IPS-18a (cell line): ENCODE results near the gene DBNDD1.

Experiments used
- H3K27ac ChIP-seq: one replicate; pipeline ENCODE4 v1.5.1; 2013; ENCODE audit warnings: low read length
- H3K27me3 ChIP-seq: one replicate; pipeline ENCODE4 v1.6.1; 2013; ENCODE audit warnings: mild to moderate bottlenecking, low read length; ENCODE audit not compliant: control insufficient read depth, insufficient read depth
- H3K36me3 ChIP-seq: one replicate; pipeline ENCODE4 v1.6.1; 2013; ENCODE audit warnings: low read depth, low read length; ENCODE audit not compliant: control insufficient read depth
- H3K4me1 ChIP-seq: one replicate; pipeline ENCODE4 v1.6.1; 2013; ENCODE audit warnings: low read depth, low read length; ENCODE audit not compliant: control insufficient read depth
- H3K4me3 ChIP-seq: one replicate; pipeline ENCODE4 v1.5.1; 2013; ENCODE audit warnings: low read length
- H3K9ac ChIP-seq: one replicate; pipeline ENCODE4 v1.6.1; 2013; ENCODE audit warnings: mild to moderate bottlenecking, low read length, moderate library complexity
- H3K9me3 ChIP-seq: one replicate; pipeline ENCODE4 v1.6.1; 2013; ENCODE audit warnings: low read depth, low read length; ENCODE audit not compliant: control insufficient read depth

The DBNDD1 gene

GRCh38 chr16:90032674-90033331 is 13.5 kb upstream of the DBNDD1 start:
- Histone ChIP-seq H3K27me3 (no peaks in the 10 kb centered on the region), H3K4me3 (no peak overlapping the region), H3K9me3 (no peaks in the 10 kb centered on the region), H3K9ac (no peak overlapping the region), H3K4me1 (peaks cover 12% of the 10 kb centered on the region), H3K27ac (no peak overlapping the region), H3K36me3 (peaks cover 10% of the 10 kb centered on the region)

GRCh38 chr16:90031931-90032673 is 12.8 kb upstream of the DBNDD1 start:
- Histone ChIP-seq H3K36me3 (peaks cover 7% of the 10 kb centered on the region), H3K9me3 (no peaks in the 10 kb centered on the region), H3K4me3 (no peak overlapping the region), H3K27ac (no peak overlapping the region), H3K27me3 (no peaks in the 10 kb centered on the region), H3K4me1 (peaks cover 12% of the 10 kb centered on the region), H3K9ac (no peak overlapping the region)

GRCh38 chr16:90031186-90031930 is 12.1 kb upstream of the DBNDD1 start:
- H3K4me3 ChIP-seq: no peak overlapping the region
- no peak overlapping the region for H3K27ac ChIP-seq
- H3K36me3 ChIP-seq: peaks cover 2% of the 10 kb centered on the region
- no peaks in the 10 kb centered on the region for H3K27me3 ChIP-seq
- peaks cover 12% of the 10 kb centered on the region for H3K4me1 ChIP-seq
- H3K9me3 ChIP-seq: no peaks in the 10 kb centered on the region
- no peak overlapping the region for H3K9ac ChIP-seq

GRCh38 chr16:90028985-90029384 is 9.7 kb upstream of the DBNDD1 start:
- Histone ChIP-seq H3K27me3 (no peaks in the 10 kb centered on the region), H3K9ac (no peak overlapping the region), H3K4me3 (no peak overlapping the region), H3K4me1 (peaks cover 12% of the 10 kb centered on the region), H3K9me3 (no peaks in the 10 kb centered on the region), H3K27ac (no peak overlapping the region), H3K36me3 (peaks cover 2% of the 10 kb centered on the region)

- H3K27ac ChIP-seq: no peak overlapping the region
These were observed 8.4 kb upstream of the DBNDD1 start for GRCh38 chr16:90027611-90028010.

GRCh38 chr16:90026135-90026534 is 6.9 kb upstream of the DBNDD1 start:
- Histone ChIP-seq H3K9me3 (no peaks in the 10 kb centered on the region), H3K4me1 (peaks cover 17% of the 10 kb centered on the region)

More at GRCh38 chr16:90027611-90028010, 8.4 kb upstream of the DBNDD1 start:
- H3K4me1 ChIP-seq: peaks cover 12% of the 10 kb centered on the region
- H3K36me3 ChIP-seq: no peaks in the 10 kb centered on the region
- H3K27me3 ChIP-seq: no peaks in the 10 kb centered on the region
- H3K4me3 ChIP-seq: no peak overlapping the region
- H3K9ac ChIP-seq: no peak overlapping the region
- H3K9me3 ChIP-seq: no peaks in the 10 kb centered on the region

GRCh38 chr16:90023078-90023447 is 3.8 kb upstream of the DBNDD1 start:
- Histone ChIP-seq H3K9ac (no peak overlapping the region), H3K9me3 (no peaks in the 10 kb centered on the region), H3K4me1 (peaks cover 14% of the 10 kb centered on the region), H3K36me3 (no peaks in the 10 kb centered on the region), H3K27me3 (peaks cover 8% of the 10 kb centered on the region), H3K27ac (no peak overlapping the region), H3K4me3 (no peak overlapping the region)

More at GRCh38 chr16:90026135-90026534, 6.9 kb upstream of the DBNDD1 start:
- no peak overlapping the region for H3K4me3 ChIP-seq
- no peaks in the 10 kb centered on the region for H3K36me3 ChIP-seq
- H3K9ac ChIP-seq: no peak overlapping the region
- H3K27me3 ChIP-seq: no peaks in the 10 kb centered on the region
- H3K27ac ChIP-seq: no peak overlapping the region

GRCh38 chr16:90022209-90023077 is 3.2 kb upstream of the DBNDD1 start:
- Histone ChIP-seq H3K9me3 (no peaks in the 10 kb centered on the region), H3K36me3 (no peaks in the 10 kb centered on the region), H3K4me3 (no peak overlapping the region), H3K27me3 (peaks cover 14% of the 10 kb centered on the region), H3K4me1 (peaks cover 14% of the 10 kb centered on the region), H3K9ac (no peak overlapping the region), H3K27ac (no peak overlapping the region)

- peak overlapping the region; percentile 26 for H3K27ac ChIP-seq
- H3K9me3 ChIP-seq: no peaks in the 10 kb centered on the region
- peaks cover 15% of the 10 kb centered on the region for H3K27me3 ChIP-seq
- H3K9ac ChIP-seq: peak overlapping the region; percentile 61
- H3K4me3 ChIP-seq: peak overlapping the region; percentile 58
- H3K36me3 ChIP-seq: no peaks in the 10 kb centered on the region
- H3K4me1 ChIP-seq: peaks cover 14% of the 10 kb centered on the region
These were observed 1.7 kb upstream of the DBNDD1 start for GRCh38 chr16:90020838-90021382.

GRCh38 chr16:90020260-90020837 is 1.1 kb upstream of the DBNDD1 start:
- peak overlapping the region; percentile 32 for H3K27ac ChIP-seq
- H3K9ac ChIP-seq: peak overlapping the region; percentile 61
- peak overlapping the region; percentile 58 for H3K4me3 ChIP-seq

More at GRCh38 chr16:90020260-90020837, 1.1 kb upstream of the DBNDD1 start:
- Histone ChIP-seq H3K9me3 (no peaks in the 10 kb centered on the region), H3K27me3 (peaks cover 15% of the 10 kb centered on the region), H3K4me1 (peaks cover 14% of the 10 kb centered on the region), H3K36me3 (peaks cover 4% of the 10 kb centered on the region)
